Measurements from ENCODE around the gene XYLB.

The XYLB gene

GRCh38 chr3:38386992-38387750, 40.6 kb downstream of the XYLB start:
- no peak overlapping the region for H3K27ac ChIP-seq
- TF ChIP-seq, protein P1, sequence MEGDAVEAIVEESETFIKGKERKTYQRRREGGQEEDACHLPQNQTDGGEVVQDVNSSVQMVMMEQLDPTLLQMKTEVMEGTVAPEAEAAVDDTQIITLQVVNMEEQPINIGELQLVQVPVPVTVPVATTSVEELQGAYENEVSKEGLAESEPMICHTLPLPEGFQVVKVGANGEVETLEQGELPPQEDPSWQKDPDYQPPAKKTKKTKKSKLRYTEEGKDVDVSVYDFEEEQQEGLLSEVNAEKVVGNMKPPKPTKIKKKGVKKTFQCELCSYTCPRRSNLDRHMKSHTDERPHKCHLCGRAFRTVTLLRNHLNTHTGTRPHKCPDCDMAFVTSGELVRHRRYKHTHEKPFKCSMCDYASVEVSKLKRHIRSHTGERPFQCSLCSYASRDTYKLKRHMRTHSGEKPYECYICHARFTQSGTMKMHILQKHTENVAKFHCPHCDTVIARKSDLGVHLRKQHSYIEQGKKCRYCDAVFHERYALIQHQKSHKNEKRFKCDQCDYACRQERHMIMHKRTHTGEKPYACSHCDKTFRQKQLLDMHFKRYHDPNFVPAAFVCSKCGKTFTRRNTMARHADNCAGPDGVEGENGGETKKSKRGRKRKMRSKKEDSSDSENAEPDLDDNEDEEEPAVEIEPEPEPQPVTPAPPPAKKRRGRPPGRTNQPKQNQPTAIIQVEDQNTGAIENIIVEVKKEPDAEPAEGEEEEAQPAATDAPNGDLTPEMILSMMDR (conservative IDR thresholded peaks at IDR 0.05), result no peak

GRCh38 chr3:38387862-38388261, 41.3 kb downstream of the XYLB start:
- no peak overlapping the region for H3K27ac ChIP-seq
- TF ChIP-seq, protein P1 (conservative IDR thresholded peaks at IDR 0.05), result no peak

DNA sequence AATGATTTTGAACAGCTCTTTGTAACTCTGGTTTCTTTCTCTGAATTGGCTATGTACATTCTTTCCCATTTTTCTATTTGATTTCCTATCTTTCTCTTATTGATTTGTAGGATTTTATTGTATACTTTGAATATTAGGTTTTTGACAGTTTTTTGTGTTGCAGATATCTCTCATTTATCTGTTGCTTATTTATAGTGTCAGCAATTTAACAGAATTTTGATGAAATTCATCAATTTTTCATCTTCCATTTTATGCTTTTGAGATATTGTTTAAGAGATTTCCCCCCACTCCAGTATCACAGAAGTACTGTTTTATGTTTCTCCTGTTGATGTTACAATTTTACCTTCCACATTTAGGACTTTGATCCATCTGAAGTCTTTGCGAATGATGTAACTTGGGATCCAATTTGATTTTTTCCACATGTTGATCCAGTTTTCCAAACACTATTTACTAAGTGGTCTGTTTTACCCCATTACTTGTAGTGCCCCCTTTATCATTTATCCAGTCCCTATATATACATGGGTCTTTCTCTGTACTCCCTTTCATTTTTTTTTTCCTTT, 46.1 kb downstream of the XYLB start:
- H3K27ac ChIP-seq, result no peak overlapping the region
- TF ChIP-seq, protein P1 (conservative IDR thresholded peaks at IDR 0.05), result no peak

DNA sequence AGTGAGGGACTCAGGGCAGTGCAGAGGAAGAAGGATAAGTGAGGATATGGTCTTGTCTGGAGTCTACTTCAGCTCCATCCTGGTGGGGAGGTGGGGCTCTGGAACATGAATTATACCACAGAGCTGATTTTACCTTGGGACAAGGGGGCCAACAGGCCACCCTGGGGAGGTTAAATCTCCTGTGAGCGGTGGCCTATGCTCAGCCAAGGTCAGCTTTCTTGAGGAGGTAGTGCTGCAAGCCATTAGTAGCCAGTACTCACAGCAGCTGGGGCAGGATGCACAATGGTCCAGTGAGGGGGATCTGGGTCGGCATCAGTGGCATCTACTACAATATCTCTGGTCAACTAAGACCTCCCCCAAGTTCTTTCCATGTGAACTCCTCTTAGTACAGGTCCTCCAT, 49.7 kb downstream of the XYLB start:
- TF ChIP-seq, protein P1 (conservative IDR thresholded peaks at IDR 0.05), result no peak
- no peak overlapping the region for H3K27ac ChIP-seq

DNA sequence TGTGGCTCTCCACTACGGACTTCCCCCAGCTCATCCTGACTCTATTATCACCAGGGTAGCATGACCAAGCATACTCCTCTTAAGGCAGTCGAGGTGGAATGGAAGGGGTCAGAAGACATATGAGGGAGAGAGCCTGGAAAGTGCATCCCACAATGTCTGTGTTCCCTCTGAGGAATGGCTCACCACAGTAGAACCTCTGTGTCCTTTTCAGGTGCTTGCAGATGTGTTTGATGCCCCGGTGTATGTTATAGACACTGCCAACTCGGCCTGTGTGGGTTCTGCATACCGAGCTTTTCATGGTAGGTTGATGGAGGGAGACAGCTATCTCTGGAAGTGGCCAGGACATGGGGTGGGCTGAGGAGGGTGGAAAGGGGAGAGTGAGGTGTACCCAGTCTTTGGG, 50.3 kb downstream of the XYLB start:
- TF ChIP-seq, protein P1 (conservative IDR thresholded peaks at IDR 0.05), result no peak
- no peak overlapping the region for H3K27ac ChIP-seq

- TF ChIP-seq, protein P1 (conservative IDR thresholded peaks at IDR 0.05), result no peak
- no peak overlapping the region for H3K27ac ChIP-seq
Measured at GRCh38 chr3:38397320-38397719, 50.7 kb downstream of the XYLB start.

DNA sequence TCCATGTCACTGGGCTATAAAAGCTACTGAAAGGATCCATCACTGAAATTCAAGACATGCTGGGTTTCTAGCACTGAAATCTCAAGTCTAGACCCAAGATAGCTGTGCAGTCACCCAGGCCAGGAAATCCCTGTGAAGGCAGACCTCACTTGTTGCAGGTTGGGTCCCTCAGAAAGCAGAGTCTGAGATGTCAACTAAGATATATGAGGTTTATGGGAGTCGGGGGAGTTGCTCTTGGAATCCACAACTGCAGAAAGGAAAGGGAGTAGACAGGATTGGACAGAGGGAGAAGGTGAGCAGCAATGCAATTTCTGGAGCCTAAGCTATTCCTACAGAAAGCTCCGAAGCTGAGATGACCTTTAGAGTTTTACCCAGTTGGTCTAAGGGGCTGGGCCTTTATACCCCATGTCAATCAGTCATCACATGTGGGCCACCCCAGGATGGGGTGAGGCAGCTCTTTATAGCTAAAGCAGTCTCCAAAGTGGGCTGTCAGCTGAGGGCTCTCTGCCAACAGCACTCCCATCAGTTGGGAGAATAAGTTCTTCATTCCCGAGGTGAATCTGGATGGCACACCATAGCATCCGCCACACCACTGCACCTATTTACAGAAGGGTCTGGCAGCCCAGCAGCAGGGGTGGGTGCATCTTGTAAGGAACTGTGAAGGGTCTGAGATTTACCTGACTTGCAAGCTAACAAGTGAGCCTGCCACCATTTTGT, 54.8 kb downstream of the XYLB start:
- H3K27ac ChIP-seq, result no peak overlapping the region
- TF ChIP-seq, protein P1 (conservative IDR thresholded peaks at IDR 0.05), result no peak

All from VCaP (cell line).